Measurements from ENCODE around the gene GTF3C1. TPM values are rescaled to one million over a fixed set of nuclear protein-coding genes. Genes with fewer than 3 reads are reported as not detected.
"Not testable (repeated sequence)": the region's sequence is repeated elsewhere in the genome, so short reads cannot be mapped to it uniquely, and the experiment has no call there.

GTF3C1 gene
- total RNA-seq, 4 donors from 2014 or later: 73.2 to 247 (median 85.3) TPM

- Histone ChIP-seq H3K9me3 (no peaks in the 10 kb centered on the region), H3K4me1 (no peaks in the 10 kb centered on the region), H3K36me3 (no peaks in the 10 kb centered on the region), H3K27ac (no peak overlapping the region), H3K4me3 (no peak overlapping the region), H3K27me3 (no peaks in the 10 kb centered on the region)
- no peak for TF ChIP-seq POLR2A (IDR thresholded peaks at IDR 0.05)
- TF ChIP-seq CTCF (IDR thresholded peaks at IDR 0.05): no peak
- intact Hi-C loops (cut with DNase I; ENCODE audit: low total_unique reads): no loop called here
- no peak for DNase-seq
Observed at GRCh38 chr16:27460213-27460612, 89.5 kb downstream of the GTF3C1 start.

GRCh38 chr16:27458987-27459688 is 90.6 kb downstream of the GTF3C1 start:
- H3K4me1 ChIP-seq: no peaks in the 10 kb centered on the region
- no peaks in the 10 kb centered on the region for H3K9me3 ChIP-seq
- intact Hi-C loops (cut with DNase I; ENCODE audit: low total_unique reads): loop anchor here (5.0 kb wide), 1 partner anchor 282 kb away; no protein-coding TSS in a partner anchor
- H3K4me3 ChIP-seq: no peak overlapping the region
- DNase-seq: no peak
- H3K27me3 ChIP-seq: no peaks in the 10 kb centered on the region
- H3K36me3 ChIP-seq: no peaks in the 10 kb centered on the region
- no peak for TF ChIP-seq CTCF (IDR thresholded peaks at IDR 0.05)
- TF ChIP-seq POLR2A (IDR thresholded peaks at IDR 0.05): no peak
- no peak overlapping the region for H3K27ac ChIP-seq

GRCh38 chr16:27458258-27458657 is 91.5 kb downstream of the GTF3C1 start:
- Histone ChIP-seq H3K9me3 (no peaks in the 10 kb centered on the region), H3K36me3 (no peaks in the 10 kb centered on the region), H3K4me3 (no peak overlapping the region), H3K27me3 (no peaks in the 10 kb centered on the region), H3K27ac (no peak overlapping the region), H3K4me1 (no peaks in the 10 kb centered on the region)
- TF ChIP-seq POLR2A (IDR thresholded peaks at IDR 0.05): no peak
- TF ChIP-seq CTCF (IDR thresholded peaks at IDR 0.05): no peak
- no peak for DNase-seq
- intact Hi-C loops (cut with DNase I; ENCODE audit: low total_unique reads): loop anchor here (5.0 kb wide), 1 partner anchor 281 kb away; no protein-coding TSS in a partner anchor

- H3K4me3 ChIP-seq, H3K27me3 ChIP-seq, H3K4me1 ChIP-seq, H3K36me3 ChIP-seq, H3K27ac ChIP-seq, H3K9me3 ChIP-seq, DNase-seq: not testable (repeated sequence)
- intact Hi-C loops (cut with DNase I; ENCODE audit: low total_unique reads): loop anchor here (5.0 kb wide), 1 partner anchor 280 kb away; no protein-coding TSS in a partner anchor
Observed at GRCh38 chr16:27457605-27457900, 92.2 kb downstream of the GTF3C1 start.

- H3K27me3 ChIP-seq: no peaks in the 10 kb centered on the region
- no peaks in the 10 kb centered on the region for H3K36me3 ChIP-seq
- H3K4me3 ChIP-seq: no peak overlapping the region
- no peak overlapping the region for H3K27ac ChIP-seq
- TF ChIP-seq CTCF (IDR thresholded peaks at IDR 0.05): no peak
- no peak for TF ChIP-seq POLR2A (IDR thresholded peaks at IDR 0.05)
- DNase-seq: no peak
- intact Hi-C loops (cut with DNase I; ENCODE audit: low total_unique reads): loop anchor here (5.0 kb wide), 1 partner anchor 278 kb away; no protein-coding TSS in a partner anchor
- no peaks in the 10 kb centered on the region for H3K4me1 ChIP-seq
- H3K9me3 ChIP-seq: no peaks in the 10 kb centered on the region
Observed at GRCh38 chr16:27455700-27456099, 94.0 kb downstream of the GTF3C1 start.

- no peaks in the 10 kb centered on the region for H3K36me3 ChIP-seq
- H3K4me3 ChIP-seq: no peak overlapping the region
- no peaks in the 10 kb centered on the region for H3K9me3 ChIP-seq
- H3K27ac ChIP-seq: no peak overlapping the region
- no peaks in the 10 kb centered on the region for H3K4me1 ChIP-seq
- TF ChIP-seq CTCF (IDR thresholded peaks at IDR 0.05) (no peak), POLR2A (IDR thresholded peaks at IDR 0.05) (no peak)
- intact Hi-C loops (cut with DNase I; ENCODE audit: low total_unique reads): no loop called here
- DNase-seq: no peak
- peaks cover 0 to 6% of the 10 kb centered on the region in 2 donors for H3K27me3 ChIP-seq
Observed at GRCh38 chr16:27453494-27453825, 96.3 kb downstream of the GTF3C1 start.

All from uterus (tissue), 4 donors.